Measurements from ENCODE around the gene APOB. TPM values are rescaled to one million over a fixed set of nuclear protein-coding genes. Genes with fewer than 3 reads are reported as not detected.
A peak's percentile ranks its signal among the peaks of the same experiment; 100 is the strongest.

APOB gene
- total RNA-seq, 1 experiment from 2014 or later = not detected

DNA sequence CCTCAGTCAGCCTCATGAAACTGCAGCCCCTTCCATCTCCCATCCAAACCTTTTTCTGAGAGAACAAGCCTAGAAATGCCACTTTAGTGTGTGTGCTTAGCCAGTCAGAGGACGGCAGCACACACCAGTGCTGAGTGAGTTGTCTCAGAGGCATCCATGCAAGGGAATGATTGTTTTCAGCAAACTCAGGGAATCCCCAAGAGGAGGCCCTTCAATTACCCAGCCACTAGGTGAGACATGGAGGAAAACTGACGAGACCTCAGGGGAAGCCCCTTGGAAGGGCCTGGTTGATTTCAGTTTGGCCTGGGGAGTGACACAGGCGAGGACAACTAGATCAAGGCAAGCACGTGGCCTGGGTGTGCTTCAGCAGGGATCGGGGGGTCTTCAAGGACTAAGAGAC lies 49.7 kb downstream of the APOB start:
- POLR2A ChIA-PET (ENCODE audit: low non-redundant PET) = no interaction called here
- no peak for DNase-seq (ENCODE audit: low spot score)
- intact Hi-C loops (cut with micrococcal nuclease; ENCODE audit: unreplicated experiment) = no loop called here
- no TSS peak for BruUV-seq (replicated peaks)
- no peak for TF ChIP-seq EZH2 (IDR thresholded peaks at IDR 0.05; ENCODE audit: borderline replicate concordance, low read depth, low read length, poor library complexity, severe bottlenecking)
- TF ChIP-seq, protein P1, sequence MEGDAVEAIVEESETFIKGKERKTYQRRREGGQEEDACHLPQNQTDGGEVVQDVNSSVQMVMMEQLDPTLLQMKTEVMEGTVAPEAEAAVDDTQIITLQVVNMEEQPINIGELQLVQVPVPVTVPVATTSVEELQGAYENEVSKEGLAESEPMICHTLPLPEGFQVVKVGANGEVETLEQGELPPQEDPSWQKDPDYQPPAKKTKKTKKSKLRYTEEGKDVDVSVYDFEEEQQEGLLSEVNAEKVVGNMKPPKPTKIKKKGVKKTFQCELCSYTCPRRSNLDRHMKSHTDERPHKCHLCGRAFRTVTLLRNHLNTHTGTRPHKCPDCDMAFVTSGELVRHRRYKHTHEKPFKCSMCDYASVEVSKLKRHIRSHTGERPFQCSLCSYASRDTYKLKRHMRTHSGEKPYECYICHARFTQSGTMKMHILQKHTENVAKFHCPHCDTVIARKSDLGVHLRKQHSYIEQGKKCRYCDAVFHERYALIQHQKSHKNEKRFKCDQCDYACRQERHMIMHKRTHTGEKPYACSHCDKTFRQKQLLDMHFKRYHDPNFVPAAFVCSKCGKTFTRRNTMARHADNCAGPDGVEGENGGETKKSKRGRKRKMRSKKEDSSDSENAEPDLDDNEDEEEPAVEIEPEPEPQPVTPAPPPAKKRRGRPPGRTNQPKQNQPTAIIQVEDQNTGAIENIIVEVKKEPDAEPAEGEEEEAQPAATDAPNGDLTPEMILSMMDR (conservative IDR thresholded peaks at IDR 0.05; ENCODE audit: low read depth, low read length) = no peak
- Histone ChIP-seq H3K9me3 (ENCODE audit: low read depth, low read length, poor library complexity, severe bottlenecking) (no peaks in the 10 kb centered on the region), H3K4me1 (ENCODE audit: insufficient read depth, low read length, poor library complexity, severe bottlenecking) (no peaks in the 10 kb centered on the region), H3K4me3 (ENCODE audit: low read depth, low read length, poor library complexity, severe bottlenecking) (no peak overlapping the region), H3K27me3 (replicated peaks; ENCODE audit: insufficient read depth, low read depth, low read length, poor library complexity) (peaks cover 59% of the 10 kb centered on the region), H3K36me3 (ENCODE audit: insufficient read depth, low read length, poor library complexity, severe bottlenecking) (no peaks in the 10 kb centered on the region), H3K27ac (ENCODE audit: low read depth, low read length, poor library complexity, severe bottlenecking) (no peak overlapping the region)
- CTCF ChIA-PET = no interaction called here

DNA sequence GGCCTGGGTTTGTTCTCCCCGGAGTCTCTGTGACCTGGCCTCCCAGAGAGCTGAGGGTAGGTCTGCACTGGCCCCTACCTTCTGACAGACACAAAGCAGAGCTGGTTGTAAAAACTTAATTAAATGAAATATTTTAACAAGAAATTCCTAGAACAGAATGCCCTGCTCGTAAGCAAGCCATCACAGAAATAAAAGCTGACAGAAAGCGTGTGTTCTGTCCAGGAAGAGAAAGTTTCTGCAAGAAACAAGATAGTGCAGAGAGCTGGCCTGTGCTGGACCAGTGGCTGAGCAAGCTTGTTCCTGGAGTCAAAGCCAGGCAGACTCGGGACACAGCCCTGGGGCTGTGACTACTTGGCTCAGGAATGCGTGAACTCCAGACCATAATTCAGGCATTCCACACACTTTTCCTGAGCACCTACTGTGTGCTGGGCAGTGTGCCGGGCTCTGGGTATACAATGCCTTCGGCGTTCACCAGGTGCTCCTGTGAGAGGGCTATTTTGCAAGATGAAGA lies 51.6 kb downstream of the APOB start:
- POLR2A ChIA-PET (ENCODE audit: low non-redundant PET) = no interaction called here
- Histone ChIP-seq H3K4me1 (ENCODE audit: insufficient read depth, low read length, poor library complexity, severe bottlenecking) (no peaks in the 10 kb centered on the region), H3K27ac (ENCODE audit: low read depth, low read length, poor library complexity, severe bottlenecking) (no peak overlapping the region), H3K4me3 (ENCODE audit: low read depth, low read length, poor library complexity, severe bottlenecking) (no peak overlapping the region), H3K9me3 (ENCODE audit: low read depth, low read length, poor library complexity, severe bottlenecking) (no peaks in the 10 kb centered on the region), H3K36me3 (ENCODE audit: insufficient read depth, low read length, poor library complexity, severe bottlenecking) (no peaks in the 10 kb centered on the region), H3K27me3 (replicated peaks; ENCODE audit: insufficient read depth, low read depth, low read length, poor library complexity) (peaks cover 64% of the 10 kb centered on the region)
- no peak for TF ChIP-seq EZH2 (IDR thresholded peaks at IDR 0.05; ENCODE audit: borderline replicate concordance, low read depth, low read length, poor library complexity, severe bottlenecking)
- TF ChIP-seq, protein P1 (conservative IDR thresholded peaks at IDR 0.05; ENCODE audit: low read depth, low read length) = no peak
- intact Hi-C loops (cut with micrococcal nuclease; ENCODE audit: unreplicated experiment) = no loop called here
- DNase-seq (ENCODE audit: low spot score) = no peak
- no TSS peak for BruUV-seq (replicated peaks)
- CTCF ChIA-PET = interaction anchor here (0.6 kb wide), 1 partner anchor 29 kb away, joined by 3 read pairs; no protein-coding TSS in a partner anchor

DNA sequence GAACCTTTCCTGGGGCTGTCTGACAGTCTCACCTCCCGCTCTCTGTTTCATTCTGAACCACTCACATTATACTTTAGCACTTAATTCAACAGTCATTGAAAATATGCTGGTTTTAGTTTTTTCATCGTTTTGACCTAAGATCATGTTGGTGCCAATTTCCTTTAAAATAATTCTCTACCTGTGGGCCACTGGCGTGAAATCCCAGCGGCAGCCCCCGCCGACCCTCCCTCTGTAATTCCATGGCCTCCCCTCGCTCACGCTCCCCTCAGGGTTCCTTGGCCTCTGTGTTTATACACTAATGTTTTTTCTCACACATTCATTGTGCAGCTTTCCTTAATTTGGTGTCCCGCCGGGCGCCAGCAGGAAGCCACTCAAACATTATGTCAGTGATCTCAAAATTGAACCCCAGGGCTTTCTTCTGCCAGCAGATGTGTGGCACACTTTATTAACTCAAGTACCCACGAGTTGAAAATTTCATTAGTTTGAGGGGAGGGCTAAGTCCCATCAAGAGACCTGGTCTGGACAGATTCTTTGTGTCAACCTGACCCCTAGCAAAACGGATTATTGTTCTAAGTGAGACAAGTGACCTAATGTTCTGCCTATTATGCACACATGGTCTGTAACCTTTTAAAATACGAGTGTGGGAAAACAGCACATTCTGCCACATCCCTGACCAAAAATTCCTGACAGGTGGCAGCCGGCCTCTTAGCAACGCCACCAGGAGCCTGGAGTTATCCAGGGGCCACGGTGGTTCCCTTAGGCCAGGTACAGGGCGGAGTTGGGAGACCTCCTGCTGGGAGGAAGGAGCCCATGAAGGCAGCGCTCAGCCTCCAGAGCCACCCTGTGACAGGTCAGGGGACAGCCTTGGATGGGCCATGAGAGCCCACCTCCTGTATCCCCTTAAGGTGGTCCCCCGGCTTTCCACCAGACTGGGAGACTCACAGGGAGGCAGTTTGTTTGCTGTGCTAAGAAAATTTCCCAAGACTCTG lies 53.1 kb downstream of the APOB start:
- ChIA-PET CTCF (no interaction called here), POLR2A (ENCODE audit: low non-redundant PET) (no interaction called here)

More for the DNA sequence above, 53.1 kb downstream of the APOB start:
- intact Hi-C loops (cut with micrococcal nuclease; ENCODE audit: unreplicated experiment) = no loop called here
- no peak for TF ChIP-seq EZH2 (IDR thresholded peaks at IDR 0.05; ENCODE audit: borderline replicate concordance, low read depth, low read length, poor library complexity, severe bottlenecking)
- TF ChIP-seq, protein P1 (conservative IDR thresholded peaks at IDR 0.05; ENCODE audit: low read depth, low read length) = no peak
- Histone ChIP-seq H3K36me3 (ENCODE audit: insufficient read depth, low read length, poor library complexity, severe bottlenecking) (no peaks in the 10 kb centered on the region), H3K27me3 (replicated peaks; ENCODE audit: insufficient read depth, low read depth, low read length, poor library complexity) (peaks cover 67% of the 10 kb centered on the region), H3K4me3 (ENCODE audit: low read depth, low read length, poor library complexity, severe bottlenecking) (no peak overlapping the region), H3K4me1 (ENCODE audit: insufficient read depth, low read length, poor library complexity, severe bottlenecking) (no peaks in the 10 kb centered on the region), H3K27ac (ENCODE audit: low read depth, low read length, poor library complexity, severe bottlenecking) (no peak overlapping the region), H3K9me3 (ENCODE audit: low read depth, low read length, poor library complexity, severe bottlenecking) (no peaks in the 10 kb centered on the region)
- peak; percentile 53 for DNase-seq (ENCODE audit: low spot score)
- BruUV-seq (replicated peaks) = no TSS peak
